22Rv1 (cell line): ENCODE results near the gene CABLES2.

Source experiments
- H3K27ac ChIP-seq: fragments of 450-650 bp; 2 replicates; pipeline ENCODE4 v1.5.1; 2017
- ZFX ChIP-seq: fragments of 450-650 bp; IDR thresholded peaks from 2 replicates; pipeline ENCODE4 v1.6.1; 2017; ENCODE audit warnings: antibody characterized with exemption, borderline replicate concordance
- TF ChIP-seq, protein P1 (sequence below): fragments of 450-650 bp; IDR thresholded peaks from 2 replicates; pipeline ENCODE4 v1.5.1; 2017; ENCODE audit warnings: mild to moderate bottlenecking

CABLES2 gene

DNA sequence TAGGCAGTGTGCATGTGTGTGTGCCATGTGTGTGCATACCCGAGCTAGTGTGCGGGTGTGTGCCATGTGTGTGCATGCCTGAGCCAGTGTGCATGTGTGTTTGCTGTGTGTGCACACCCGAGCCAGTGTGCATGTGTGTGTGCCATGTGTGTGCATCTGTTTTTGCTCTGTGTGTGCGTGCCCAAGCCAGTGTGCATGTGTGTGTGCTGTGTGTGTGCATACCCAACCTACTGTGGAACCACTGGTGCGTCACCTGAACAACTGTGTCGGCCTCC, 14.6 kb upstream of the CABLES2 start:
- no peak overlapping the region for H3K27ac ChIP-seq
- TF ChIP-seq, protein P1, sequence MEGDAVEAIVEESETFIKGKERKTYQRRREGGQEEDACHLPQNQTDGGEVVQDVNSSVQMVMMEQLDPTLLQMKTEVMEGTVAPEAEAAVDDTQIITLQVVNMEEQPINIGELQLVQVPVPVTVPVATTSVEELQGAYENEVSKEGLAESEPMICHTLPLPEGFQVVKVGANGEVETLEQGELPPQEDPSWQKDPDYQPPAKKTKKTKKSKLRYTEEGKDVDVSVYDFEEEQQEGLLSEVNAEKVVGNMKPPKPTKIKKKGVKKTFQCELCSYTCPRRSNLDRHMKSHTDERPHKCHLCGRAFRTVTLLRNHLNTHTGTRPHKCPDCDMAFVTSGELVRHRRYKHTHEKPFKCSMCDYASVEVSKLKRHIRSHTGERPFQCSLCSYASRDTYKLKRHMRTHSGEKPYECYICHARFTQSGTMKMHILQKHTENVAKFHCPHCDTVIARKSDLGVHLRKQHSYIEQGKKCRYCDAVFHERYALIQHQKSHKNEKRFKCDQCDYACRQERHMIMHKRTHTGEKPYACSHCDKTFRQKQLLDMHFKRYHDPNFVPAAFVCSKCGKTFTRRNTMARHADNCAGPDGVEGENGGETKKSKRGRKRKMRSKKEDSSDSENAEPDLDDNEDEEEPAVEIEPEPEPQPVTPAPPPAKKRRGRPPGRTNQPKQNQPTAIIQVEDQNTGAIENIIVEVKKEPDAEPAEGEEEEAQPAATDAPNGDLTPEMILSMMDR: no peak
- no peak for TF ChIP-seq ZFX

DNA sequence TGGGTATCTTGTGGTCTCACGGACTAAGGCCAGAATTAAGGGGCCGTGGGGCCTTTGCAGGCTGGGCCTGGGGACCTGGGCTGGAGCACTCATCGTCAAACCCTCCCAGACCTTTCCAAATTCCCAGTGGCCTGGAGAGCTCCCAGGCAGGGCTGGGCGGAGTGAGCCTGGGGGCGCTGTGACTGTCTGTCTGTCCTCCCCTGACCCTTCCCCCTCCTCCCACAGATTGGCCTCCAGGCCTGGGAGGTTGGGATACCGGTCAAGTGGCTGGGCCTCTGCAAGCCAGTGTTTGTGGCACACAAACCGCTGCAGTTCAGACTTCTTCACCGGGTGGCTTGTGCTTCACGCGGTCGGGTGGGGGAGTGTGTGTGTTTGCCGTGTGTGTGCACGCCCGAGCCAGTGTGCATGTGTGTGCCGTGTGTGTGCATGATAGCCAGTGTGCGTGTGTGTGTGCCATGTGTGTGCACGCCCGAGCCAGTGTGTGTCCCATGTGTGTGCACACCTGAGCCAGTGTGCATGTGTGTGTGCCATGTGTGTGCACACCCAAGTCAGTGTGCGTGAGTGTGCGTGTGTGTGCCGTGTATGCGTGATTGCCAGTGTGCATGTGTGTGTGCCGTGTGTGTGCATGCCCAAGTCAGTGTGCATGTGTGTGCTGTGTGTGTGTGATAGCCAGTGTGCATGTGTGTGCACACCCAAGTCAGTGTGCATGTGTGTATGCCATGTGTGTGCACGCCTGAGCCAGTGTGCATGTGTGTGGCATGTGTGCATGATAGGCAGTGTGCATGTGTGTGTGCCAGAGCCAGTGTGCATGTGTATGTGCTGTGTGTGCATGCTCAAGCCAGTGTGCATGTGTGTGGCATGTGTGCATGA, 14.0 kb upstream of the CABLES2 start:
- TF ChIP-seq, protein P1: no peak
- no peak for TF ChIP-seq ZFX

DNA sequence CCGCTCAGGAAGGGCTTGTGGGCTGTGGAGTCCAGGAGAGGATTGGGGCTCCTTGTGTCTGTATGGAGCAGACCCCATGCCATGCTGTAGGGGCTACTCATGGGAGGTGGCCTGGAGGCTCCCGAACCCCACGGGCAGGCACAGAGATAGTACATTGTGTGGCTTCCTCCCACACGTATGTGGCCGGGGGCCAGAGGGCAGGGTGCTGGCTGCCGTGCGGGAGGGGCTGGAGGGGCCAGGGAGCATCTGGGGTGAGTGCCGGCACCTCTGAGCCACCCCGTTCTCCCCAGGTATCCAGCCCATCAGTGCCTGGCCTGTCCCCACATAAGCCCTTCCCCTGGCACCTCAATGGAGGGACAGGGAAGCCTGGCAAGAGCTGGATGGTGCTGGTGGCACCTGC, 12.7 kb upstream of the CABLES2 start:
- H3K27ac ChIP-seq: no peak overlapping the region
- no peak for TF ChIP-seq ZFX
- TF ChIP-seq, protein P1: no peak

More for the DNA sequence above, 14.0 kb upstream of the CABLES2 start:
- no peak overlapping the region for H3K27ac ChIP-seq

DNA sequence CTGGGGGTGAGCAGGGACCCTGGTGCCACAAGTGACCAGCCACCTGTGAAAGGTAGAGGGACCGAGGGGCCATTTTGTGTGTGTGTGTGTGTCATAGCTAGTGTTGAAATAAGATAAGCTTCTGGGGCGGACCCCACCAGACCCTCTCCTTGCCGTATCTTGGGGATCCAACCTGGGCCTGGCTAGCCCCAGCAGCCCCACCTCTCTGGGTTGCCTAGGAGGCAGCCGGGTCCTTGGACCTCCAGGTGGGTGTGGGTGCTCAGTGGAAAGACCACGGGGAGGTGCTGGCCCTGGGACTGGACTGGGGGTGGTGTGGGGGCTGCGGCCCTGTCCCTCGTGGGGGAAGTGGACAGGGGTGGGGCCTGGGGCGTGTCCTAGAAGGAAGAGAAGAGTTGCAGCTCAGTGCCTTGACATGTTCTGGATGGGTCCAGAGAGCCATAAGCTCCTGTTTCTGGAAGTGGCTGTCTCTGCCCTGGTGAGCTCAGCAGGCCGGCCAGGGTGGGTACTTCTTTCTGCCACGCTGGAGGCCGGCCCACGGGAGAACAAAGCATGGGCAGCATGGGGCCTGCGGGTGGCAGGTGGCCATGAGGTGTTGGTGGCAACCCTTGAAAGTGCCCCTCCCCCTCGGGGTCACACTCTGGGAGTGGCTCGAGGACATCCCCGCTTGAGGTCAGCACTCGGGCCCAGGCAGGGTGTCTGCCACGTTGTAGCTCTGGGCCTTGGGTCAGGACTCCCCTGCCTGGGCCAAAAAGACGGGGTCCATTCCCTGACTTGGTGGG, 11.8 kb upstream of the CABLES2 start:
- TF ChIP-seq, protein P1: no peak
- TF ChIP-seq ZFX: no peak
- H3K27ac ChIP-seq: no peak overlapping the region

DNA sequence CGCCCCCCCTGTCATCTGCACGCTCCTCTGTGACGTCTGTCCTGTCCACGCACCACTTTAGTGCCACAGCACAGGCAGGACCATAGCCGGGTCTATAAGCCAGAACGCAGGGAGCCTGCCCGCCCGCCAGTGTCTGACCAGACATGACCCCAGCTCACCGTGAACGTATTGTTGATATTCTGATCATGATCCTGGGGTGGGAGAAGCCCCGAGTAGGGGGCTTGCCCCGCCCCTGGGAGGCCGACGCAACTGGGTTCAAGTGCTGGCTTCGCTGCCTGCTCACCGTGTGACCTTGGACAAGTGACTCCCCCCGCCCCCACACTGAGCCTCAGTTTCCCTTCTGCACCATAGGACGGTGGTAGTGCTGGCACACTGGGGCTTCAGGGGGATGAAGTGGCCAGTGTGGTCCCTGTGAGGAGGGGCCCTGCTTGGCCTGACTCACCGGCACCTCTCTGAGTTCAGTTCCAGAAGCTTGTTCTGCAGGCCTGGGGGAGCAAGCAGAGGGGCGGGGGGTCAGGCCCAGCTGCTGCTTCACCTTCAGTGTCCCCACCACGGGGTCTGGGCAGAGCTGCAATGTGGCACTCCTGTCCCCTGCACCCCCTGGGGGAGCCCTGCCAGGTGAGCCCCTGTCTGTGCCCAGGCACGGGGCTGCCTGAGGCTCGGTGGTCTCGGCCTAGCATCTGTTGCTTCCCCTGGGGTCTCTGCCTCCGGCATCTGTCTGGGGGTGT, 11.1 kb upstream of the CABLES2 start:
- TF ChIP-seq ZFX: no peak

DNA sequence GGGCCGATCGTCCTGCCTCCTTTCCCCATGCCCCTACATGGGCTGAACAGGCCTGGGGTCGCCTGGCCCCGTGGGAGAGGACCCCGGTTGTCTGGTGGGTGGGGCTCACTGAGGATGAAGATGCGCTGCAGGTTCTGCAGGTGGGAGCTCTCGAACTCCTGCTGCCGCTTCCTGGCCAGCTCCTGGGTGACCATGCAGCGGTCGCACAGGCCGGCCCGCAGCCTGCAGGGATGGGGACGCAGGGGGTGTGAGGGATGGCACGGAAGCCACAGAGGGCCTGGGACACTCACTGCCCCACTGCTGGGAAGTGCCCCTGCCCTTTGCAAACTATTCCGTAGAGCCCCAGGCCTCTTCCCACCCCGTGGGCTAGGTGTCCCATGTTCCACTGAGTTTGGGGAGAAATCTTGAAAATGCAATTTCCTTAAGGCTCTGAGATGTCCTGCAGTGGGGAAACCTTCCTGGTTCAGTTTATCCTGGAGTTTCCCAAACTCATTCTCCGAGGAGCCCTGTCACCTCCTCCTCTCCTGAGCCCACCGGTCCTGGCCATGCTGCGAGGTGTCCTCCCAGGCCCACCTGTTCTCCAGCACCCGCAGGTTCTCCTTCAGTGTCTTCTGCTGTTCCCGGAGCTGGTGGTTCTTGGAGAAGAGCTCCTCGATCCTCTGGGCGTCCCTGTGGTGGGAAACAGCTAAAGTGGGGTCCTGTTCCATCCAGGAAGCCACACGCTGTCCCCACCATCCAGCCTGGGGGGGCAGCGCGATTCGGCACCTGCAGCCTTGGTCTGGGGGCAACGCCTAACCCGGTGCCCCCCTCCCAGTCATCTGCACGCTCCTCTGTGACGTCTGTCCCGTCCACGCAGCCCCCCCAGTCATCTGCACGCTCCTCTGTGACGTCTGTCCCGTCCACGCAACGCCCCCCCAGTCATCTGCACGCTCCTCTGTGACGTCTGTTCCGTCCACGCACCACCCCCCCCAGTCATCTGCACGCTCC, 9.9 kb upstream of the CABLES2 start:
- no peak overlapping the region for H3K27ac ChIP-seq
- TF ChIP-seq, protein P1: no peak
- TF ChIP-seq ZFX: no peak

More for the DNA sequence above, 11.1 kb upstream of the CABLES2 start:
- no peak overlapping the region for H3K27ac ChIP-seq
